Amygdala (tissue), 56 donors: ENCODE data around the gene SCYGR6.
"Not testable (repeated sequence)": the region's sequence is repeated elsewhere in the genome, so short reads cannot be mapped to it uniquely, and the experiment has no call there.

ENCODE experiments used
- DNase-seq, 56 donors: peaks; one replicate each; lab custom pipeline; 2025; lab: John Stamatoyannopoulos, UW

SCYGR6 gene, protein sequence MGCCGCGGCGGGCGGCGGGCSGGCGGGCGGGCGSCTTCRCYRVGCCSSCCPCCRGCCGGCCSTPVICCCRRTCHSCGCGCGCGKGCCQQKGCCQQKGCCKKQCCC

DNA sequence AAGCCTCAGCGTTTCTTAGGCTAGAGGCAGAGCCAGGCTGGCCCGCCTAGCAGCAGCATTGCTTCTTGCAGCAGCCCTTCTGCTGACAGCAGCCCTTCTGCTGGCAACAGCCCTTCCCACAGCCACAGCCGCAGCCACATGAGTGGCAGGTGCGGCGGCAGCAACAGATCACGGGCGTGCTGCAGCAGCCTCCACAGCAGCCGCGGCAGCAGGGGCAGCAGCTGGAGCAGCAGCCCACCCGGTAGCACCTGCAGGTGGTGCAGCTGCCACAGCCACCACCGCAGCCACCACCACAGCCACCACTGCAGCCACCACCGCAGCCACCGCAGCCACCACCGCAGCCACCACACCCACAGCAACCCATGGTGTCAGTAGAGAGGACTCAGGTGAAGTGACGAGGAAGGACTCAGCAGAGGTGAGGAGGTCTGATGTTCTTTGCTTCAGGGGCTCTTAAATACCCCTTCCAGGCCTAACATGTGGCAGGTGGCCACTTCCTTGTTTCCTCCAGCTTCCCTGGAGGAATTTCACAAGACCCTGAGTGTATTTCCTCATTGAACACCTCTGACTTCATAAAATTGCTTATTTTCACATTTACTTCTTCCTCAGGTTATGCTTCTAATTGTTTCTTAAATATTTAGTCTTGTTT is at the start of gene SCYGR6:
Gene SCYGR6 (minus strand): TSS at position 364 of the 646 bp plus-strand sequence. CDS start 0 bp downstream, at position 364.
- DNase-seq: no peak

DNA sequence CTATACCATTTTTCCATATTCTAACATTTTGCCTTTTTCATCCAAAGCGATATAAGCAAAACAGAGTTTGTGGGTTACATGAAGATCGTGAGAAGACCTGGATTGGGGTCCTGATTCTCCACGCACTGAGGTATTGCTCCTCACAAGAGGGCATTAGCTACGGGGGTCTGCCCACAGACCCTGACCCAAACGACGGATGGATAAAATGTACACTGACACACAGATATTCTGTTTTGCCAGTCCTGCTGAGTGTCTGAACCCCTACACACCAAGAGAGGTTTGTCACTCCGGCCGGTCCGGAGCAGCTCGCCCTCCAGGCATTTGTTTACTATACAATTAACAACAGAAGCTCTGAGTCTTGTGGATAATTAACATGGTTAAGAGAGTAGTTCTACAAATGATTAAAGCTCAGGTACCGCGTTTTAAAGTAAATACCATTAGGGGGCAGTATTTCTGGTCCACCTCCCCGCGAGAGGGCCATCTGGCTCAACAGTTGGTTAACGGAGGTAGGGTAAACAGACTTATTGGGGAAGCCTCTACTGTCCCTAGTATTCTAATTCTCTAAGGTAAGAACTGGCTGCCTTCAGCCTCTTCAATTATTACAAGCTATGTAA is 49.6 kb upstream of the SCYGR6 start:
- no peak for DNase-seq

DNA sequence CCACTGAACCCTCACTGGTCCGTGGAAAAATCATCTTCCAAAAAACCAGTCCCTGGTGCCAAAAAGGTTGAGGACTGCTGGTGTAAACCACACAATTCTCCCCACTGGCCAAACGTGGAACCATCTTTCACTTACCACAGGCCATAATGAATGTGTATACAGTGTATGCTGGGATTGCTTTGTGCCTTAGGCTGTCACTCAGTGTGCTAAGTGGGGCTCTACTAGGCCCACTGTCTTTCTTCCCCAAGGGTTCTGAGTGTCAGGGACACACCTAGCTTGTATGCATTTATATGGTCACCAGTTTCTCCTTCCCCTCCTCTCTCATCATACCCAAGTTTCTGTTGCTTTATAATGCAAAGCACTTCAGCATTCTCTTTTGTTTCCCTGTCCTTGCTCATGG is 48.4 kb upstream of the SCYGR6 start:
- no peak for DNase-seq

- no peak for DNase-seq
These were observed 47.7 kb upstream of the SCYGR6 start for GRCh38 chr2:227772197-227772661.

- DNase-seq: no peak
These were observed 43.3 kb upstream of the SCYGR6 start for GRCh38 chr2:227767830-227768229.

DNA sequence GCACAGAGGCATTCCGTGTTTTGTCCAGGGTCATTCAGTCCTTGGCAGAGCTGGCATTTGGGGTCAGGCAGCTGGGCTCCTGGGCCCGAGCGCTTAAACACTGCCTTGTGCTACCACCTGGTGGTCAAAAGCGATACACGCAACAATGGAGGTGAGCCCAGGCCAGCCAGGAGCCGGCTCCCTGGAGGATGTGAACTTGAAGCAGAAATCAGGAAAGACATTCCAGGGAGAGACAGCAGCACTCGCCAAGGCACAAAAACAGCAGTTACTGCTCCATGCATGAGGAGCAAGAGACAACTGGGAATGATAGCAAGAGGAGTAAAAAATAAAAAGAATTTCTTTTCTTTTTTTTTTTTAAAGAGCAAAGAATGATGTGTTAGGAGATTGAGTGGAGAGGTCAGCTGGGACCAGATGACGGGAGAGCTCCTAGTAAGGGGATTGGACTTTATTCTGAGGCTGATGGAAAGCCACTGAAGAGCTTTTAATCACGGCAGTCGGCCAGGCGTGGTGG is 41.9 kb upstream of the SCYGR6 start:
- DNase-seq: peak in 54 of 56 donors; percentile 5 to 82 (median 52)

DNA sequence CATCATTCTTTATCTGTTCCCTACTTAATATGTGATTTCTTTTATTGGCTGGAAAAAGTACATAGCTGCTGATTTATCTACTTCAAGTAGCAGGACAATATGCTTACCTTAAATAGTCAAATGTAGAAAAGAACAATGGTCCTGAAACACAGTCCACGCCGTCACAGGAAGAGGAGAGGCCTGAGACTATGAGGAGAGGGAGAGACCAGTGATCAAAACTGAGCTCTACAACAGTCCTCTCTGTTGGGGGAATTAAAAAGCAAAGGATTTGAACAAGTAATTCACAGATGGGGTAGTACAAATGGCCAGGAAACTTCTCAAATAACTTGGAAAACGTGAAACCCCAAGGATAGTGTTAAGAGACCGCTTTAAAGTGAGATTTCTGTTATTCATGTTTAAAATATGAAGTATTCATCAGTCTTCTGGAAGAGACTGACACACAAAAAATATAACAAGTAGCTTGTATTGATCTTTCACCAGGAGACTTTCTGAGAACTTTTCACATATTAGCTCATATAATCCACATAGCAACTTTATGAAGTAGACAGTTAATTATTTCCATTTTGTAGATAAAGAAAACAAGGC is 41.3 kb upstream of the SCYGR6 start:
- no peak for DNase-seq

DNA sequence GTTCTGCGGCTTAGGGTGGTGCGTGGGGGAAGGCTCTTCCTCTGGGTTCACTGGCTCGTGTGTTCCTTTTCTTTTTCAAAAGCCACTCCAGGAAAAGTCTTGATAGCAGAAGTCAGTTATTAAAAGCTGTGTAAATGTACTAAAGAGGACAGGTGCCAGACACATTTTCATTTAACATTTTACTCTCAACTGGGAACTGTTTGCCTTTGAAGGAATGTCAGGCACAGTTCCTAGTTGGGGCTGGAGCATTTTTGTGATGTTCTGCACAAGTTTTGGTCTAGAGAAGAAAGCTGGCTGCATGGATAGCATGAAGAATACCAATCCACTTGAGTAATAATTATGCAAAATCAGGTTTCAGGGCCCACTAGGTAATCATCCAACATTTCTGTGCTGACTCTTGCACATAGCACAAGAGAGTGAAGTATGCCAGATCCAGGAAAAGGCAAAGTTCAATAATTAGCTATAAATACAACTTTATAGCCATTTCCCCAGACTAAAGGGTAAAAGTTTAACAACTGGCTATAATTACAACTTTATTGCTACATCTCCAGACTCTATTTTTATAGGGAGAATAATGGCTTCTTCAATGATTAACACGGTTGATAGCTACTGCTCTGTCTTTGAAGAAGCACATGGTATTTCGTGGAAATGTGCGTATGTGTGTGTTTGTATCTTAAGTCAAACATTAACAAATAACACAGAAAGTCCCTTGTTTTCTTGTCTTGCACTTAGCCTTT is 37.4 kb upstream of the SCYGR6 start:
- DNase-seq: no peak

GRCh38 chr2:227759411-227760118 is 35.0 kb upstream of the SCYGR6 start:
- no peak for DNase-seq

DNA sequence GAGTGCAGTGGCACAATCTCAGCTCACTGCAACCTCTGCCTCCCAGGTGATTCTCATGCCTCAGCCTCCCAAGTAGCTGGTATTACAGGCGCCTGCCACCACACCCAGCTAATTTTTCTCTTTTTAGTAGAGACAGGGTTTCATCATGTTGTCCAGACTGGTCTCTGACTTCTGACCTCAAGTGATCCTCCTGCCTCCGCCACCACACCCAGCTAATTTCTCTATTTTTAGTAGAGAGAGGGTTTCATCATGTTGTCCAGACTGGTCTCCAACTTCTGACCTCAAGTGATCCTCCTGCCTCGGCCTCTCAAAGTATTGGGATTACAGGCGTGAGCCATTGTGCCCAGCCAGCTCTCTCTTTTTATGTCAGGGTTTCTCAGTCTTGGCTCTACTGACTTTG is 31.7 kb upstream of the SCYGR6 start:
- DNase-seq: not testable (repeated sequence)

- DNase-seq: no peak
These were observed 23.5 kb upstream of the SCYGR6 start for GRCh38 chr2:227748079-227748478.

DNA sequence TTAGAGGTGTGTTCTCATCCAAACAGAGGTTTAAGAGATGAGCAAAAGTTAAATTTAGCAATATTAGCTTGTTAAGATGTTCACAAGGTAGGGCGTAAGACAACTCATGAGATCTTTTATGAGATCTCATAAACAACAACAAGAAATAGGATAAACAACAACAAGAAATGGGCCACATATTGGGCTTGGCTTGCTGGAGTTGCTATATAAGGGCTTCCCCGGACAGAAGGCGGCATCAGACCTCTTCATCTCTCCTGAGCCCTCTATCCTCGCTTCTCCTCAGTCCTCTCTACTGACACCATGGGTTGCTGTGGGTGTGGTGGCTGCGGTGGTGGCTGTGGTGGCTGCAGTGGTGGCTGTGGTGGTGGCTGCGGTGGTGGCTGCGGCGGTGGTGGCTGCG is 21.0 kb upstream of the SCYGR6 start, which contains the start of gene SCYGR8:
Gene SCYGR8 (plus strand): TSS at position 301 of the 400 bp plus-strand sequence. CDS start 0 bp downstream, at position 301.
- DNase-seq: no peak

- not testable (repeated sequence) for DNase-seq
These were observed 16.1 kb upstream of the SCYGR6 start for GRCh38 chr2:227740705-227741104.

- DNase-seq: no peak
These were observed 14.8 kb upstream of the SCYGR6 start for GRCh38 chr2:227739351-227739750.

GRCh38 chr2:227728035-227728434 is 3.5 kb upstream of the SCYGR6 start, which contains the start of gene SCYGR7:
SCYGR7 (plus strand) TSS chr2:227728335; CDS start chr2:227728335, 0 bp downstream.
- no peak for DNase-seq

DNA sequence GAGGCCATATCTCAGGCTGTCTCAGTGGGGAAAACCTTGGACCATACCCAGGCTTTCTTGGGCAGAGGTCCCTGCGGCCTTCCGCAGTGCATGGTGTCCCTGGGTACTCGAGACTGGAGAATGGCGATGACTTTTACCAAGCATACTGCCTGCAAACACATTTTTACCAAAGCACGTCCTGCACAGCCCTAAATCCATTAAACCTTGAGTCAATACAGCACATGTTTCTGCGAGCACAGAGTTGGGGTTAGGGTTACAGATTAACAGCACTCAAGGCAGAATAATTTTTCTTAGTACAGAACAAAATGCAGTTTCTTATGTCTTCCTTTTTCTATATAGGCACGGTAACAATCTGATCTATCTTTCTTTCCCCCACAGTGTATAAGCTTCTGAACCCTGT is 1.7 kb downstream of the SCYGR6 start:
- DNase-seq: not testable (repeated sequence)

- DNase-seq: no peak
These were observed 3.9 kb downstream of the SCYGR6 start for GRCh38 chr2:227720680-227721079.

- no peak for DNase-seq
These were observed 4.9 kb downstream of the SCYGR6 start for GRCh38 chr2:227719641-227720040.

GRCh38 chr2:227717687-227718567 is 6.6 kb downstream of the SCYGR6 start, which contains the start of gene SLC19A3:
SLC19A3 (minus strand) TSS chr2:227718028; CDS start chr2:227702318, 15,710 bp downstream.
- DNase-seq: peak; percentile 9 to 87 (median 65)
